Panc1 (cell line): ENCODE data around the gene SCLT1. TPM values are rescaled to one million over a fixed set of nuclear protein-coding genes. Genes with fewer than 3 reads are reported as not detected.

Experiments used
- ATAC-seq: fragments of 200-7000 bp; cut with Tn5 transposase; 2 replicates; pipeline ENCODE4 v1.9.1; 2020; ENCODE audit warnings: mild to moderate bottlenecking, moderate library complexity
- BruUV-seq: library from RNA; stranded (reverse); fragments of 400-500 nt; replicated peaks from 2 replicates; lab custom pipeline; 2021; lab: Mats Ljungman, UMichigan
- CTCF ChIA-PET: fragments of 300-600 bp; sonication (Branson Sonifier 250); formaldehyde crosslinking; loops from one replicate; lab custom pipeline; 2022; ENCODE audit warnings: antibody characterized with exemption; lab: Charles Lee
- POLR2A ChIA-PET: fragments of 300-600 bp; sonication (Branson Sonifier 250); formaldehyde crosslinking; loops from one replicate; lab custom pipeline; 2022; ENCODE audit warnings: antibody characterized with exemption; lab: Charles Lee
- DNase-seq: peaks from one replicate; pipeline ENCODE4 v3.0.0-alpha.2; 2010; ENCODE audit warnings: low read depth, low spot score
- H3K27ac ChIP-seq: 2 replicates; pipeline ENCODE4 v1.5.1; 2011; ENCODE audit warnings: mild to moderate bottlenecking, low read length, inconsistent platforms
- H3K27me3 ChIP-seq: fragments of 200-500 bp; sonication (Bioruptor generic); 2 replicates; pipeline ENCODE4 v1.6.0; 2014; ENCODE audit warnings: low read length, inconsistent platforms; ENCODE audit not compliant: control insufficient read depth, insufficient read depth
- H3K36me3 ChIP-seq: fragments of 200-500 bp; sonication (Bioruptor generic); 2 replicates; pipeline ENCODE4 v1.5.1; 2014; ENCODE audit warnings: inconsistent platforms, mild to moderate bottlenecking, low read length, moderate library complexity; ENCODE audit not compliant: control insufficient read depth, insufficient read depth
- H3K4me1 ChIP-seq: 2 replicates; pipeline ENCODE4 v1.5.1; 2011; ENCODE audit warnings: inconsistent platforms, mild to moderate bottlenecking, low read length, moderate library complexity; ENCODE audit not compliant: control insufficient read depth, insufficient read depth
- H3K4me3 ChIP-seq, 2 experiments: 2 replicates each; pipeline ENCODE4 v1.5.1; 2011 to 2012; ENCODE audit warnings: low read depth in 2 of 2, low read length in 2 of 2, mild to moderate bottlenecking in 2 of 2, inconsistent platforms in 1 of 2, moderate library complexity in 1 of 2
- H3K9me3 ChIP-seq: fragments of 200-500 bp; sonication (Bioruptor generic); 2 replicates; pipeline ENCODE4 v1.5.1; 2014; ENCODE audit warnings: low read depth, mild to moderate bottlenecking, inconsistent platforms, low read length, moderate library complexity; ENCODE audit not compliant: control insufficient read depth, insufficient read depth
- CTCF ChIP-seq: fragments of 450-650 bp; IDR thresholded peaks from 2 replicates; pipeline ENCODE4 v1.5.1; 2017; ENCODE audit warnings: mild to moderate bottlenecking
- POLR2AphosphoS5 ChIP-seq: IDR thresholded peaks from 2 replicates; pipeline ENCODE4 v1.6.1; 2012; ENCODE audit warnings: mild to moderate bottlenecking, low read depth, low read length, moderate library complexity
- SIN3A ChIP-seq: IDR thresholded peaks from 2 replicates; pipeline ENCODE4 v1.6.1; 2012; ENCODE audit warnings: low read depth, mild to moderate bottlenecking, low read length, moderate library complexity, borderline replicate concordance; ENCODE audit not compliant: insufficient read depth
- TCF7L2 ChIP-seq: IDR thresholded peaks from 2 replicates; pipeline ENCODE4 v1.6.1; 2011; ENCODE audit warnings: mild to moderate bottlenecking, low read depth, low read length, inconsistent platforms
- in situ Hi-C: cut with HindIII; loops from 2 replicates; pipeline ENCODE4 v1.10.0; 2016; ENCODE audit warnings: low sequenced_read_pairs, low pct_unique_long_range_greater_than_20kb
- intact Hi-C: fragments of 100-400 bp; cut with micrococcal nuclease; formaldehyde crosslinking; loops from one replicate; pipeline ENCODE4 v1.10.0; 2022; ENCODE audit not compliant: unreplicated experiment
- total RNA-seq: library from RNA; stranded (reverse); gene quantifications from one replicate; pipeline ENCODE4 v1.2.1, GENCODE V29; 2021; ENCODE audit not compliant: unreplicated experiment
- TF ChIP-seq, protein P1 (sequence below), 2 experiments: IDR thresholded peaks; 2 replicates each; pipeline ENCODE4 v1.6.1; 2011 to 2012; ENCODE audit warnings: low read depth in 2 of 2, control low read depth in 1 of 2, low read length in 1 of 2, mild to moderate bottlenecking in 1 of 2, moderate library complexity in 1 of 2; ENCODE audit not compliant: insufficient read depth in 1 of 2

Gene SCLT1
- total RNA-seq, 1 experiment from 2014 or later: 9.7 TPM

- no TSS peak for BruUV-seq
- H3K36me3 ChIP-seq: peaks cover 2% of the 10 kb centered on the region
- H3K9me3 ChIP-seq: no peaks in the 10 kb centered on the region
- H3K27ac ChIP-seq: no peak overlapping the region
- in situ Hi-C loops (no loop called here), intact Hi-C loops (no loop called here)
- H3K27me3 ChIP-seq: no peaks in the 10 kb centered on the region
- CTCF ChIA-PET: no interaction called here
- ATAC-seq (no peak), DNase-seq (no peak)
- POLR2A ChIA-PET: no interaction called here
- TF ChIP-seq TCF7L2: no peak
- TF ChIP-seq POLR2AphosphoS5: no peak
- no peak for TF ChIP-seq SIN3A
- TF ChIP-seq CTCF: no peak
- TF ChIP-seq, protein P1, sequence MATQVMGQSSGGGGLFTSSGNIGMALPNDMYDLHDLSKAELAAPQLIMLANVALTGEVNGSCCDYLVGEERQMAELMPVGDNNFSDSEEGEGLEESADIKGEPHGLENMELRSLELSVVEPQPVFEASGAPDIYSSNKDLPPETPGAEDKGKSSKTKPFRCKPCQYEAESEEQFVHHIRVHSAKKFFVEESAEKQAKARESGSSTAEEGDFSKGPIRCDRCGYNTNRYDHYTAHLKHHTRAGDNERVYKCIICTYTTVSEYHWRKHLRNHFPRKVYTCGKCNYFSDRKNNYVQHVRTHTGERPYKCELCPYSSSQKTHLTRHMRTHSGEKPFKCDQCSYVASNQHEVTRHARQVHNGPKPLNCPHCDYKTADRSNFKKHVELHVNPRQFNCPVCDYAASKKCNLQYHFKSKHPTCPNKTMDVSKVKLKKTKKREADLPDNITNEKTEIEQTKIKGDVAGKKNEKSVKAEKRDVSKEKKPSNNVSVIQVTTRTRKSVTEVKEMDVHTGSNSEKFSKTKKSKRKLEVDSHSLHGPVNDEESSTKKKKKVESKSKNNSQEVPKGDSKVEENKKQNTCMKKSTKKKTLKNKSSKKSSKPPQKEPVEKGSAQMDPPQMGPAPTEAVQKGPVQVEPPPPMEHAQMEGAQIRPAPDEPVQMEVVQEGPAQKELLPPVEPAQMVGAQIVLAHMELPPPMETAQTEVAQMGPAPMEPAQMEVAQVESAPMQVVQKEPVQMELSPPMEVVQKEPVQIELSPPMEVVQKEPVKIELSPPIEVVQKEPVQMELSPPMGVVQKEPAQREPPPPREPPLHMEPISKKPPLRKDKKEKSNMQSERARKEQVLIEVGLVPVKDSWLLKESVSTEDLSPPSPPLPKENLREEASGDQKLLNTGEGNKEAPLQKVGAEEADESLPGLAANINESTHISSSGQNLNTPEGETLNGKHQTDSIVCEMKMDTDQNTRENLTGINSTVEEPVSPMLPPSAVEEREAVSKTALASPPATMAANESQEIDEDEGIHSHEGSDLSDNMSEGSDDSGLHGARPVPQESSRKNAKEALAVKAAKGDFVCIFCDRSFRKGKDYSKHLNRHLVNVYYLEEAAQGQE (IDR thresholded peaks at IDR 0.05; ENCODE audit: insufficient read depth in 1 of 2, low read depth in 2 of 2, low read length in 1 of 2): no peak
- H3K4me1 ChIP-seq: no peaks in the 10 kb centered on the region
- no peak overlapping the region for H3K4me3 ChIP-seq
Measured at GRCh38 chr4:128841402-128841801, 251.9 kb downstream of the SCLT1 start.

DNA sequence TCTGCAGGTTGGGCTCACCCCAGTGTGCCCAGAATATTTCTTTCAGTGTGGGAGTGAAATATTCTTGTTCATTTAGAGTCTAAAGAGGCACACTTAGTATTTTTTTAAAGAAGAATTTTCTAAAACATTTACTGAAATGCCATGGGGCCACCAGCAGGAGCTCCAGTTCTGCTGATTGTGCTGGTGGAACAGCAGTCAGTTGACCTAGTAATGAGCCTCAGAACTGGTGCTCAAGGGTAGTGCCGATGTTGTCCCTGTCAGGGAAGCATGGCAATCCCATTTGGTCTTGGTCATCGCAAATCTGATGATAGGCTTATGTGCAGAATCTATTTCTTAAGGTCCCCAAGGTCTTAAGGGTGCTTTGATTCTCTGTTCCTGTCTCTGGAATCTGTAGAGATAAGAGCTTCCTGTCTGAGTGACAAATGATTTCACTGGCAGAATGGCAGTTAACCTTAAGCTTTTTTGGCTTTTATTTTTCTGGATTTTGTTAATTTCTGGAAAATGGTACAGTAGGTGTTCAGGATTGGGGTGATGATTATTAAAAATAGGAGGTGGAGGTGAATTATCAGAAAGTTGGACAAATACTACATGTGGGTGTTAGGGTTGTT lies 252.5 kb downstream of the SCLT1 start:
- POLR2A ChIA-PET: no interaction called here
- no TSS peak for BruUV-seq

More for the DNA sequence above, 252.5 kb downstream of the SCLT1 start:
- TF ChIP-seq CTCF: no peak
- no peak for TF ChIP-seq TCF7L2
- TF ChIP-seq SIN3A: no peak
- TF ChIP-seq POLR2AphosphoS5: no peak
- TF ChIP-seq, protein P1 (IDR thresholded peaks at IDR 0.05; ENCODE audit: insufficient read depth in 1 of 2, low read depth in 2 of 2, low read length in 1 of 2): no peak
- Histone ChIP-seq H3K27ac (no peak overlapping the region), H3K4me1 (no peaks in the 10 kb centered on the region), H3K36me3 (peaks cover 2% of the 10 kb centered on the region), H3K4me3 (no peak overlapping the region), H3K27me3 (no peaks in the 10 kb centered on the region), H3K9me3 (no peaks in the 10 kb centered on the region)
- in situ Hi-C loops: no loop called here
- CTCF ChIA-PET: no interaction called here
- no peak for ATAC-seq
- intact Hi-C loops: no loop called here
- no peak for DNase-seq
